ENCODE results near the gene FIGN. TPM values are rescaled to one million over a fixed set of nuclear protein-coding genes. Genes with fewer than 3 reads are reported as not detected.

Gene FIGN
- polyA plus RNA-seq, 1 experiment = 2.2 TPM

- ChIA-PET CTCF (no interaction called here), POLR2A (no interaction called here)
- no peak overlapping the region for H3K4me3 ChIP-seq (ENCODE audit: low read depth, low read length)
- H3K9me3 ChIP-seq (ENCODE audit: control insufficient read depth, insufficient read depth, low read length) = no peaks in the 10 kb centered on the region
- H3K27ac ChIP-seq (ENCODE audit: low read depth, low read length) = no peak overlapping the region
- TF ChIP-seq CTCF (IDR thresholded peaks at IDR 0.05; ENCODE audit: low read depth, low read length) = no peak
- H3K27me3 ChIP-seq (ENCODE audit: control insufficient read depth, insufficient read depth, low read length) = no peaks in the 10 kb centered on the region
- DNase-seq (ENCODE audit: low read depth, low spot score) = no peak
Measured at GRCh38 chr2:163637871-163638270, 97.9 kb downstream of the FIGN start.

GRCh38 chr2:163633291-163633690 is 102.5 kb downstream of the FIGN start:
- TF ChIP-seq CTCF (IDR thresholded peaks at IDR 0.05; ENCODE audit: low read depth, low read length) = no peak
- H3K27ac ChIP-seq (ENCODE audit: low read depth, low read length) = no peak overlapping the region
- DNase-seq (ENCODE audit: low read depth, low spot score) = no peak
- no peaks in the 10 kb centered on the region for H3K9me3 ChIP-seq (ENCODE audit: control insufficient read depth, insufficient read depth, low read length)
- ChIA-PET CTCF (no interaction called here), POLR2A (interaction anchor here (0.6 kb wide), 1 partner anchor 100 kb away, joined by 6 read pairs; no protein-coding TSS in a partner anchor)
- H3K27me3 ChIP-seq (ENCODE audit: control insufficient read depth, insufficient read depth, low read length) = no peaks in the 10 kb centered on the region
- no peak overlapping the region for H3K4me3 ChIP-seq (ENCODE audit: low read depth, low read length)

- Histone ChIP-seq H3K4me3 (ENCODE audit: low read depth, low read length) (no peak overlapping the region), H3K27me3 (ENCODE audit: control insufficient read depth, insufficient read depth, low read length) (no peaks in the 10 kb centered on the region), H3K9me3 (ENCODE audit: control insufficient read depth, insufficient read depth, low read length) (no peaks in the 10 kb centered on the region), H3K27ac (ENCODE audit: low read depth, low read length) (no peak overlapping the region)
- POLR2A ChIA-PET = no interaction called here
- CTCF ChIA-PET = no interaction called here
- no peak for DNase-seq (ENCODE audit: low read depth, low spot score)
- no peak for TF ChIP-seq CTCF (IDR thresholded peaks at IDR 0.05; ENCODE audit: low read depth, low read length)
Measured at GRCh38 chr2:163630836-163631235, 105.0 kb downstream of the FIGN start.

GRCh38 chr2:163626639-163627109 is 109.1 kb downstream of the FIGN start:
- POLR2A ChIA-PET = no interaction called here
- no peaks in the 10 kb centered on the region for H3K27me3 ChIP-seq (ENCODE audit: control insufficient read depth, insufficient read depth, low read length)
- TF ChIP-seq CTCF (IDR thresholded peaks at IDR 0.05; ENCODE audit: low read depth, low read length) = no peak
- no peak for DNase-seq (ENCODE audit: low read depth, low spot score)
- CTCF ChIA-PET = no interaction called here
- H3K4me3 ChIP-seq (ENCODE audit: low read depth, low read length) = no peak overlapping the region
- no peak overlapping the region for H3K27ac ChIP-seq (ENCODE audit: low read depth, low read length)
- H3K9me3 ChIP-seq (ENCODE audit: control insufficient read depth, insufficient read depth, low read length) = no peaks in the 10 kb centered on the region

- TF ChIP-seq CTCF (IDR thresholded peaks at IDR 0.05; ENCODE audit: low read depth, low read length) = no peak
- H3K4me3 ChIP-seq (ENCODE audit: low read depth, low read length) = no peak overlapping the region
- POLR2A ChIA-PET = no interaction called here
- no peak overlapping the region for H3K27ac ChIP-seq (ENCODE audit: low read depth, low read length)
- no peak for DNase-seq (ENCODE audit: low read depth, low spot score)
- H3K27me3 ChIP-seq (ENCODE audit: control insufficient read depth, insufficient read depth, low read length) = no peaks in the 10 kb centered on the region
- CTCF ChIA-PET = no interaction called here
- no peaks in the 10 kb centered on the region for H3K9me3 ChIP-seq (ENCODE audit: control insufficient read depth, insufficient read depth, low read length)
Measured at GRCh38 chr2:163626208-163626607, 109.6 kb downstream of the FIGN start.
